Osteoblast (primary cell): ENCODE data around the gene RBBP8. TPM values are rescaled to one million over a fixed set of nuclear protein-coding genes. Genes with fewer than 3 reads are reported as not detected.

Experiments
- DNase-seq: peaks from one replicate; pipeline ENCODE4 v3.0.0; 2011; ENCODE audit warnings: low spot score, mixed read lengths; ENCODE audit not compliant: insufficient read length; ENCODE audit errors: missing footprints
- H2AFZ ChIP-seq: 2 replicates; pipeline ENCODE4 v1.6.0; 2011; ENCODE audit warnings: mild to moderate bottlenecking, low read length
- H3K27ac ChIP-seq: 2 replicates; pipeline ENCODE4 v1.5.1; 2011; ENCODE audit warnings: mild to moderate bottlenecking, low read depth, low read length, moderate library complexity
- H3K27me3 ChIP-seq: 2 replicates; pipeline ENCODE4 v1.6.0; 2012; ENCODE audit warnings: mild to moderate bottlenecking, control low read depth, inconsistent platforms, low read length, moderate library complexity; ENCODE audit not compliant: insufficient read depth
- H3K36me3 ChIP-seq: 2 replicates; pipeline ENCODE4 v1.5.1; 2011; ENCODE audit warnings: mild to moderate bottlenecking, low read length, control low read depth, moderate library complexity; ENCODE audit not compliant: insufficient read depth
- H3K4me1 ChIP-seq: 2 replicates; pipeline ENCODE4 v1.5.1; 2011; ENCODE audit warnings: mild to moderate bottlenecking, low read length, control low read depth, moderate library complexity; ENCODE audit not compliant: insufficient read depth
- H3K4me2 ChIP-seq: 2 replicates; pipeline ENCODE4 v1.6.0; 2011; ENCODE audit warnings: mild to moderate bottlenecking, low read length; ENCODE audit not compliant: insufficient read depth
- H3K4me3 ChIP-seq: fragments of 200-600 bp; sonication (generic); 3 replicates; pipeline ENCODE4 v1.5.1; 2012; ENCODE audit warnings: mild to moderate bottlenecking, low read length, inconsistent platforms; ENCODE audit not compliant: insufficient read depth
- H3K79me2 ChIP-seq: 2 replicates; pipeline ENCODE4 v1.6.0; 2012; ENCODE audit warnings: mild to moderate bottlenecking, low read length, control low read depth, inconsistent platforms; ENCODE audit not compliant: insufficient read depth
- H3K9me3 ChIP-seq: 2 replicates; pipeline ENCODE4 v1.5.1; 2011; ENCODE audit warnings: low read depth, low read length, control low read depth
- H4K20me1 ChIP-seq: 2 replicates; pipeline ENCODE4 v1.6.0; 2012; ENCODE audit warnings: mild to moderate bottlenecking, low read length, control low read depth; ENCODE audit not compliant: insufficient read depth
- total RNA-seq: library from RNA; depleted of rRNA; stranded (reverse); fragments of >200 nt; gene quantifications from 2 replicates; pipeline ENCODE4 v1.2.3, GENCODE V29; 2012
- TF ChIP-seq, protein P1 (sequence below): IDR thresholded peaks from 2 replicates; pipeline ENCODE4 v1.5.1; 2011; ENCODE audit warnings: mild to moderate bottlenecking, low read depth, low read length, moderate library complexity; ENCODE audit errors: extremely low read depth

Gene RBBP8
- total RNA-seq, 1 donor: 40.2 TPM

DNA sequence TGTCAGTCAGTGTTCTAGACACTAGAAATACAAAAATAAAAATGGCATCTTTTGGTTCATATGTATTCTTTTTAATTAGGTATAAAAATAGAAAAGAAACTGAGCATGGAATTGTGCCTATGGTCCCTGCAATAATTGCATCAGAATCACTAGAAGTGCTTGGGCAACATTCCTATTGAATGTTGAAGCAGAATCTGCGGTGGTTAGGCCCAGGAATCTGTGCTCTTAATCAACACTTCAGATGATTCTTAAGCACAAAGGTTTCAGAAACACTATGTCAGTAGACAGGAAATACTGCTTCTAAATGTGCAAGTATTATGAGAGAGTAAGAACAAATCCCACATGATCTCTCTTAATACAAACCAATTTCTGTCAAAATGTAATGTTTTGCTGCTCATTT, 20.3 kb upstream of the RBBP8 start:
- Histone ChIP-seq H4K20me1 (no peaks in the 10 kb centered on the region), H3K36me3 (no peaks in the 10 kb centered on the region), H3K4me3 (no peak overlapping the region), H3K4me2 (no peak overlapping the region), H2AFZ (no peak overlapping the region), H3K27ac (no peak overlapping the region), H3K27me3 (no peaks in the 10 kb centered on the region), H3K4me1 (no peaks in the 10 kb centered on the region), H3K9me3 (no peaks in the 10 kb centered on the region), H3K79me2 (no peaks in the 10 kb centered on the region)
- DNase-seq: peak; percentile 34
- TF ChIP-seq, protein P1, sequence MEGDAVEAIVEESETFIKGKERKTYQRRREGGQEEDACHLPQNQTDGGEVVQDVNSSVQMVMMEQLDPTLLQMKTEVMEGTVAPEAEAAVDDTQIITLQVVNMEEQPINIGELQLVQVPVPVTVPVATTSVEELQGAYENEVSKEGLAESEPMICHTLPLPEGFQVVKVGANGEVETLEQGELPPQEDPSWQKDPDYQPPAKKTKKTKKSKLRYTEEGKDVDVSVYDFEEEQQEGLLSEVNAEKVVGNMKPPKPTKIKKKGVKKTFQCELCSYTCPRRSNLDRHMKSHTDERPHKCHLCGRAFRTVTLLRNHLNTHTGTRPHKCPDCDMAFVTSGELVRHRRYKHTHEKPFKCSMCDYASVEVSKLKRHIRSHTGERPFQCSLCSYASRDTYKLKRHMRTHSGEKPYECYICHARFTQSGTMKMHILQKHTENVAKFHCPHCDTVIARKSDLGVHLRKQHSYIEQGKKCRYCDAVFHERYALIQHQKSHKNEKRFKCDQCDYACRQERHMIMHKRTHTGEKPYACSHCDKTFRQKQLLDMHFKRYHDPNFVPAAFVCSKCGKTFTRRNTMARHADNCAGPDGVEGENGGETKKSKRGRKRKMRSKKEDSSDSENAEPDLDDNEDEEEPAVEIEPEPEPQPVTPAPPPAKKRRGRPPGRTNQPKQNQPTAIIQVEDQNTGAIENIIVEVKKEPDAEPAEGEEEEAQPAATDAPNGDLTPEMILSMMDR: no peak

DNA sequence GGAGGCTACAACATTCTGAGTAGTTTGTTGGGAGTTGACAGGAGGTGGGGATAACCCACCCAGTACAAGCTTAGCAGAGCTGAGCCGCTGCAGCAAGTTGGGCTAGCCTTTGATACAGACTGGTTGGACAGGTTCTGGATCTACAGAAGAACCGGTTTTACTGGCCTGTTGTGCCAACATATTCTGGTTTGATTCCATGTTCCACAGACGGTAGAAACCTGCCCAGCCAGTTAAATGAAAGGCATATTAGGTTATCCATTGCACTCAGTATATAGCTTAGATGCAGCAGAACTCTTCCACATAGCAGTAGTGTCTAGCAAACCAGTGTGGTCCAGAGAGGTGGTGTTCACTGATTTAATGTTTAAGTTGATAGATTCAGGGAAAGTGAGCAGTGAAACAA, 19.3 kb upstream of the RBBP8 start:
- TF ChIP-seq, protein P1: no peak
- Histone ChIP-seq H3K9me3 (no peaks in the 10 kb centered on the region), H3K27ac (no peak overlapping the region), H2AFZ (no peak overlapping the region), H3K27me3 (no peaks in the 10 kb centered on the region), H3K4me1 (no peaks in the 10 kb centered on the region), H3K79me2 (no peaks in the 10 kb centered on the region), H3K4me3 (no peak overlapping the region), H4K20me1 (no peaks in the 10 kb centered on the region), H3K36me3 (no peaks in the 10 kb centered on the region), H3K4me2 (no peak overlapping the region)
- DNase-seq: no peak

DNA sequence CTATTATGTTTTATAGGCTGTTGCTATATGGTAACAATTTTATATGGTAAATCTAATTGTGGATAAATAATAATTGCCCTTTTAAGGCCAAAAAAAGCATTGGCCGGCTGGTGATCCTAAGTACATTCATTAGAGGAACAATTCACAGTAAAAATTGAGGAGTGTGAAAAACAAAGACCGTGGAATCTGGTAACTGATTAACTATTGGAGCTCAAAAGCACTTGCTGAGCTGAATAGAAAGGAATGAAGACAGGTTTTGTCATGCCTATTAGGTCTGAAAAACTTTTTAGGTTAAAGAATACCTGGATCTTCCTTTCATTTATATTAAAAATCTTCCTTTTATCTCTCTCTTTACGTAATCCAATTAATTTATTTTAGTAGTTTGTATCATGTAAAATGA, 18.5 kb upstream of the RBBP8 start:
- H4K20me1 ChIP-seq: no peaks in the 10 kb centered on the region
- no peak overlapping the region for H3K4me3 ChIP-seq
- TF ChIP-seq, protein P1: no peak
- no peaks in the 10 kb centered on the region for H3K79me2 ChIP-seq
- H3K4me1 ChIP-seq: no peaks in the 10 kb centered on the region
- no peaks in the 10 kb centered on the region for H3K27me3 ChIP-seq
- H3K36me3 ChIP-seq: no peaks in the 10 kb centered on the region
- H3K27ac ChIP-seq: no peak overlapping the region
- no peak for DNase-seq
- no peak overlapping the region for H3K4me2 ChIP-seq
- no peaks in the 10 kb centered on the region for H3K9me3 ChIP-seq
- H2AFZ ChIP-seq: no peak overlapping the region

DNA sequence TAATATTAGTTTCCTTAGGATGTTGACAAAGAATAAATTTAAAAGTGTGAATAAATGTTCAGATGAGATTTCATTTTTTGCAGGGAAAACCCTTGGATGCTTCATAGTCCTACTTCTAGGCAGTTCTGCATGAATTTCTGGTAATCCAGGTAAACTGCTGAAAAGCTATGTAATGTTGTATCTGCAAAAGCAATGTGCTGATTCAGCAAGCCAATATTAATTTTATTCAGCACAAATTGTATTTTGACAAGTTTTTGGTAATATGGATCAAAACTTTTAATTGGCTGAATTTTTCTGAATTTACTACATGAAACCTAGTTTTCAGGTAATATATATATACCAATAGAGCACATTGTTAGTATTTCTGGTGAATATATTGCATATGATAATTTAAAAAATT, 17.8 kb upstream of the RBBP8 start:
- DNase-seq: no peak
- H4K20me1 ChIP-seq: no peaks in the 10 kb centered on the region
- no peaks in the 10 kb centered on the region for H3K4me1 ChIP-seq
- H3K27me3 ChIP-seq: no peaks in the 10 kb centered on the region
- no peaks in the 10 kb centered on the region for H3K9me3 ChIP-seq
- TF ChIP-seq, protein P1: no peak
- H3K79me2 ChIP-seq: no peaks in the 10 kb centered on the region
- H3K4me3 ChIP-seq: no peak overlapping the region
- H2AFZ ChIP-seq: no peak overlapping the region
- H3K36me3 ChIP-seq: no peaks in the 10 kb centered on the region
- no peak overlapping the region for H3K27ac ChIP-seq
- H3K4me2 ChIP-seq: no peak overlapping the region
